ENCODE measurements around the gene MBNL1. TPM values are rescaled to one million over a fixed set of nuclear protein-coding genes. Genes with fewer than 3 reads are reported as not detected.

The MBNL1 gene
- total and polyA plus RNA-seq, 2 of the 4 experiments (the other 2 are of a cell fraction): 127 to 664 TPM

- no peaks in the 10 kb centered on the region for H3K9me3 ChIP-seq (ENCODE audit: control insufficient read depth, insufficient read depth, low read length)
- H3K4me2 ChIP-seq (ENCODE audit: low read depth, low read length): peak overlapping the region; percentile 42; the same call in 1 of the 2 replicates
- H4K8ac ChIP-seq (ENCODE audit: low read depth in 2 of 2, low read length in 2 of 2): no peak overlapping the region
- intact Hi-C loops (cut with micrococcal nuclease): no loop called here
- no peak for TF ChIP-seq SMC3 (IDR thresholded peaks at IDR 0.05; ENCODE audit: low read depth, low read length)
- TF ChIP-seq, protein P1, sequence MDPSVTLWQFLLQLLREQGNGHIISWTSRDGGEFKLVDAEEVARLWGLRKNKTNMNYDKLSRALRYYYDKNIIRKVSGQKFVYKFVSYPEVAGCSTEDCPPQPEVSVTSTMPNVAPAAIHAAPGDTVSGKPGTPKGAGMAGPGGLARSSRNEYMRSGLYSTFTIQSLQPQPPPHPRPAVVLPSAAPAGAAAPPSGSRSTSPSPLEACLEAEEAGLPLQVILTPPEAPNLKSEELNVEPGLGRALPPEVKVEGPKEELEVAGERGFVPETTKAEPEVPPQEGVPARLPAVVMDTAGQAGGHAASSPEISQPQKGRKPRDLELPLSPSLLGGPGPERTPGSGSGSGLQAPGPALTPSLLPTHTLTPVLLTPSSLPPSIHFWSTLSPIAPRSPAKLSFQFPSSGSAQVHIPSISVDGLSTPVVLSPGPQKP (IDR thresholded peaks at IDR 0.05; ENCODE audit: borderline replicate concordance, low read depth, low read length): no peak
- TF ChIP-seq BHLHE40 (IDR thresholded peaks at IDR 0.05; ENCODE audit: low read depth, low read length): no peak
- no peak for TF ChIP-seq USF2 (IDR thresholded peaks at IDR 0.05; ENCODE audit: low read depth, low read length)
- TF ChIP-seq MAFK (IDR thresholded peaks at IDR 0.05; ENCODE audit: low read depth, low read length): no peak
- no peak for TF ChIP-seq FOS (IDR thresholded peaks at IDR 0.05; ENCODE audit: low read depth, low read length)
- no peak for TF ChIP-seq CTCF (conservative IDR thresholded peaks at IDR 0.05; ENCODE audit: low read depth, low read length)
- TF ChIP-seq RFX5 (IDR thresholded peaks at IDR 0.05; ENCODE audit: low read depth, low read length): no peak
- TF ChIP-seq RAD21 (IDR thresholded peaks at IDR 0.05; ENCODE audit: low read length): no peak
- TF ChIP-seq NFE2L2 (IDR thresholded peaks at IDR 0.05; ENCODE audit: low read depth, low read length): no peak
- TF ChIP-seq CEBPB (IDR thresholded peaks at IDR 0.05; ENCODE audit: low read depth, low read length): no peak
- TF ChIP-seq MXI1 (IDR thresholded peaks at IDR 0.05; ENCODE audit: borderline replicate concordance, low read depth, low read length): no peak
- no peak for TF ChIP-seq POLR2A (IDR thresholded peaks at IDR 0.05; ENCODE audit: low read depth, low read length)
- TF ChIP-seq CHD1 (IDR thresholded peaks at IDR 0.05; ENCODE audit: low read depth, low read length): no peak
- TF ChIP-seq MAZ (IDR thresholded peaks at IDR 0.05; ENCODE audit: borderline replicate concordance, low read depth, low read length): no peak
- TF ChIP-seq RCOR1 (IDR thresholded peaks at IDR 0.05; ENCODE audit: insufficient replicate concordance, low read length): no peak
- no TSS peak for BruUV-seq (replicated peaks)
- ChIA-PET POLR2A (ENCODE audit: unreplicated experiment) (no interaction called here), CTCF (no interaction called here)
- in situ Hi-C loops (cut with MboI; ENCODE audit: low sequenced_read_pairs): no loop called here
- no peak overlapping the region; the same call in 1 of the 2 replicates for H3K4ac ChIP-seq (ENCODE audit: low read depth, low read length)
- peak overlapping the region; percentile 0; the same call in 1 of the 2 replicates for H2BK120ac ChIP-seq (ENCODE audit: low read depth, low read length)
- H4K91ac ChIP-seq (ENCODE audit: insufficient read depth, low read depth, low read length): no peak overlapping the region
- H2BK20ac ChIP-seq (ENCODE audit: low read depth, low read length): no peak overlapping the region
- DNase-seq: no peak
- peaks cover 11% of the 10 kb centered on the region for H3K9me1 ChIP-seq (ENCODE audit: insufficient read depth, low read length)
- peaks cover 6% of the 10 kb centered on the region; the same call in 1 of the 2 replicates for H3K4me1 ChIP-seq (ENCODE audit: control insufficient read depth, insufficient read depth, low read length)
- H2AFZ ChIP-seq (replicated peaks; ENCODE audit: low read length, poor library complexity): no peak overlapping the region
- H3K56ac ChIP-seq (ENCODE audit: extremely low read depth, insufficient read depth, low read length): no peak overlapping the region
- dilution Hi-C loops (cut with HindIII; ENCODE audit: low sequenced_read_pairs, unreplicated experiment): no loop called here
- H2AK5ac ChIP-seq (ENCODE audit: low read depth, low read length): no peak overlapping the region
- H3K36me3 ChIP-seq (ENCODE audit: control insufficient read depth, insufficient read depth, low read length): peaks cover 5% of the 10 kb centered on the region
- ATAC-seq (ENCODE audit: low read depth): no peak
- H4K20me1 ChIP-seq (ENCODE audit: insufficient read depth, low read length): peaks cover 48% of the 10 kb centered on the region
- H3K23ac ChIP-seq (ENCODE audit: low read depth, low read length): no peak overlapping the region
- H2BK5ac ChIP-seq (ENCODE audit: low read depth, low read length, poor library complexity, severe bottlenecking): peak overlapping the region; percentile 86
- H3K79me1 ChIP-seq (ENCODE audit: low read depth in 1 of 2, low read length in 2 of 2): peaks cover 8 to 46% of the 10 kb centered on the region in 2 experiments
- no peak overlapping the region for H4K5ac ChIP-seq (ENCODE audit: low read depth, low read length)
- H3K27me3 ChIP-seq (ENCODE audit: control insufficient read depth, insufficient read depth, low read length): no peaks in the 10 kb centered on the region
- no peak overlapping the region for H3K18ac ChIP-seq (ENCODE audit: low read depth, low read length)
- H3K9ac ChIP-seq (ENCODE audit: low read depth, low read length): no peak overlapping the region; the same call in 1 of the 2 replicates
- no peak overlapping the region for H3K14ac ChIP-seq (replicated peaks; ENCODE audit: low read depth, low read length)
- H2AK9ac ChIP-seq (replicated peaks; ENCODE audit: low read depth, low read length, poor library complexity): no peak overlapping the region
- H2BK15ac ChIP-seq (ENCODE audit: low read depth, low read length): 0 out of 3 replicates have a peak overlapping the region, but pooled peaks have one; percentile 46
- no peak overlapping the region for H3K4me3 ChIP-seq (ENCODE audit: insufficient read depth, low read depth, low read length)
- no CpG with 5 or more reads among the region's 2 CpGs for WGBS, 2 experiments (ENCODE audit: extremely low coverage in 2 of 2, insufficient read length in 1 of 2)
- H3K27ac ChIP-seq (ENCODE audit: insufficient read depth, low read length): no peak overlapping the region; the same call in 1 of the 2 replicates
Observed at GRCh38 chr3:152330559-152330958, 61.8 kb downstream of the MBNL1 start.
